ENCODE data around the gene GEMIN7.

- TF ChIP-seq CTCF (IDR thresholded peaks at IDR 0.05): no peak
- no peak for TF ChIP-seq EP300 (IDR thresholded peaks at IDR 0.05; ENCODE audit: low read depth)
- TF ChIP-seq POLR2AphosphoS5 (IDR thresholded peaks at IDR 0.05): no peak
- no peak for TF ChIP-seq POLR2A (IDR thresholded peaks at IDR 0.05)
These were observed 45.0 kb downstream of the GEMIN7 start for GRCh38 chr19:45124021-45124420.

All from transverse colon (tissue), 4 donors.